Measurements from ENCODE around the gene GXYLT2.
"Not testable (repeated sequence)": the region's sequence is repeated elsewhere in the genome, so short reads cannot be mapped to it uniquely, and the experiment has no call there.

Gene GXYLT2

DNA sequence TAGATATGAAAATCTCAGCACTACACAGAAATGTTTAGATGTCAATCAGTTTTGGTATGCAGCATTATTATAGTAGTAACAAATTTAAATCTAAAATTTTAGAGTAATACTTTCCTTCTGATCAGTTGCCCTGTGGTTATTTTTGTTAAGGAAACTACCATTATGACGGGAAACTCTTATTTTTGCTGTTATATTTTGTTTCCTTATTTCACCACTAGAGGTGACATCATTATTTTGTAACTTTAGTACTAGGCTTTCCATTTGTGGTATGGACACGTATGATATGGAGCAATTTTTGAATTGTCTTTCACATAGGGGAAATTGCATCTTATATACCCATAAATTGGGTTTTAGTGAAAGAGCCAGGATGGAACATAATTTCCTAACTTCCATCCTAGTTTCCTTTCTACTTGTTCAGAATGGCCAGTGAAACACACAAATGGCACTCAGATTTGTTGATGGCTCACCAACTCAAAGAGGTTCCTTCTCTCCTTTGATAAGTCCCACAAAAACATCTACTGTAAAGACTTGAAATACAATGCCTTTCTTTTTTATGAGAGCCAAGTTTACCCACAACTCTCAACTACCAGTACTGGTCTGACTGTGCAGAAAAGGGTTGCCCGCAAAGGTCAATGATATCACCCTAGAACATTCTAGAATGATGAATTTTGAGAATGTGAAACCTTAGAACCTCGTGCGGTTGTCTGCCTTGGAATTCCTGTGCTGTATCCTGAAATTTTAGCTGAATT lies 89.4 kb downstream of the GXYLT2 start:
- no peak for DNase-seq

DNA sequence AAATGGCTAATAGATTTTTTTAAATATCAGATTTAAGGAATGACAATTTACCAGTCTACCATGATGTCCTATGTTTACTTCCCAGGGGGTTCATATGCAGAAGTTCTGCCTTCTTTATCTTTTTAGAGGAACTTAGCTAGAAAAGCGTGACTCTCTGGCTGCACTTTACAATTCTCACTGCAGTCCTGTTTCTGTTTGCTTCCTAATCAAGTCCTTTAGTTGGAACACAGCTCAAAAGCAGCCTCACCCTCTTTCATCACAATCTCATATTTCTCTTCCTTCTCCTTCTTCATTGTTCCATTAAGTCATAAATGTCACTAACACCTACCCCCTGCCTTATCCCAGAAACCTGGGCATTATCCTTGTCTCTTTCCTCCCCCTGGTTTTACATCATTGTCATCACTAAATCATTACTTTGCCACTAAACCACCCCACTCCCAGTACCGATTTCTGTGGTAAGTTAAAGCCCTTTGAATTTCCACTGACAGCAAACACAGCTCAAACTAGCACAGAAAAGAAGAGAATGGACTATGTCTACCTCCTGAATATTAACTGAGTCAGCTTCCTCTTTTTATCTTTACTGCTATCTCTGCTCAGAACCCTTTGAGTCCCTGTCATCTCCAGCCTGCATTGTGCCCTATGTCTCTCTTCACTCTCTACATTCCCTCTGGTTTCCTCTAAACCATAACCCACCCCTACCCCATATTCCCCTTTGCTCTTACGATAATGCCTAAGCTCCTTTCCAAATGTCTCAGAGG lies 94.9 kb downstream of the GXYLT2 start:
- DNase-seq = no peak

GRCh38 chr3:72985576-72985975 lies 97.7 kb downstream of the GXYLT2 start:
- no peak for DNase-seq

DNA sequence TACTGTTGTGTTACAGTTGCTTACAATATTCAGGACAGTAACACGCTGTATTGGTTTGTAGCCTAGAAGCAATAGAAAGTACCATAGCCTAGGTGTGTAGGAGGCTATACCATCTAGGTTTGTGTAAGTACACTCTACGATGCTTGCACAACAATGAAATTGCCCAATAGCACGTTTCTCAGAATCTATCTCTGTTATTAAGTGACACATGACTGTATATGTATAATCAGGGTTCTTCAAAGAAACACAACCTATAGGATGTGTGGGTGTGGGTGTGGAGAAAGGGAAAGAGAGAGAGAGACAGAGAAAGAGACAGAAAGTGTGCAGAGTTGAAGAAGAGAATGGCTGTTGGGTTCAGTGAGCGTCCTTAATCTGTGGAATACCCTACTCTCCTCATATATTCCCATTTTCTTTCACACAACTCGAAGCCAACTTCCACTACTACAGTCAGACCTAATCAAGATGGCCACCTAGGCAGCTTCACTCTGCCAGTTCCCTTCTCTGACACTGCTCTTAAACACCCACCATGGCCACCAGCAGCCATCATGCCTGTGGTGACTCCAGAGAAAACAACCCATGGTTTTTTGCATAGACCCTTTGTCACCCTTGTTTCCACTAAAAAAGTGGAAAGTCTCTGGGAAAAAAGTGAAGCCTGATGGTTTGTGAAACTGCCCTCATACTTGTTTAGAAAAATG lies 103.0 kb downstream of the GXYLT2 start:
- no peak for DNase-seq

- no peak for DNase-seq
These were observed 103.7 kb downstream of the GXYLT2 start for GRCh38 chr3:72991522-72991921.

DNA sequence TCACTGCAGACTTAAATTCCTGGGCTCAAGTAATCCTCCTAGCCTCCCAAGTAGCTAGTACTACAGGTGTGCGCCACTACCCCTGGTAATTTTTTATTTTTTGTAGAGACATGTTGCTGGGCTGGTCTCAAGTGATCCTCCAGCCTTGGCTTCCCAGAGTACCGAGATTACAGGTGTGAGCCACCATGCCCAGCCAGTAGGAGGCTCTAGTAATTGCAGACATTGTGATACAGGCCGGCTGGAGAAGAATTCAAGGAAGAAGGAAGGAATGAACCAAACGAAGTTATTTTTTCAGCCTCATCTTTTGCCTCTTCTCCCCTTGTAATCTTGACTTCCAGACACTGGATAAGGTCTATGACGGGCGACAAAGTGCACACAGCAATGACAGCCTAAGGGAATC lies 105.5 kb downstream of the GXYLT2 start:
- no peak for DNase-seq

DNA sequence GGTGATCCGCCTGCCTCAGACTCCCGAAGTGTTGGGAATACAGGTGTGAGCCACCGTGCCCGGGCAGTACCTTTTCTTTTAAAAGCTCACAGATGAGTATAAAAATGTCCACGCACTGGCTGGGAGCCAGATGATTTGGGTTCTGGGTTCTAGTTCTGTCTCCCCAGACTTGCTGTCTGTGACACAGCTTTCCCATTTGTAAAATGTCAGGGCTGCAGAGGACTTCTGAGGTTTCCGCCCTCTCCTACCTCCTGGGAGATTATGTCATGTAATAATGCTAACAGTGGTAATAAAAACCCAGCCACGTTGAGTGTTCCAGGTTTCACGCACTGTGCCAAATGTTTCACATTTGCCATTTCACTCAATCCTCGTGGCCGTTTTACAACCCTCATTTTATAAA lies 107.5 kb downstream of the GXYLT2 start:
- no peak for DNase-seq

GRCh38 chr3:72996121-72996472 lies 108.3 kb downstream of the GXYLT2 start:
- no peak for DNase-seq

GRCh38 chr3:72996473-72997333 lies 108.9 kb downstream of the GXYLT2 start, which contains the start of gene PPP4R2:
Gene PPP4R2, plus strand, starts transcription at chr3:72996811. Its CDS starts 227 bp downstream, at chr3:72997038.
- no peak for DNase-seq

- DNase-seq = no peak
These were observed 109.6 kb downstream of the GXYLT2 start for GRCh38 chr3:72997421-72997961.

GRCh38 chr3:72998466-72998865 lies 110.6 kb downstream of the GXYLT2 start:
- DNase-seq = no peak

DNA sequence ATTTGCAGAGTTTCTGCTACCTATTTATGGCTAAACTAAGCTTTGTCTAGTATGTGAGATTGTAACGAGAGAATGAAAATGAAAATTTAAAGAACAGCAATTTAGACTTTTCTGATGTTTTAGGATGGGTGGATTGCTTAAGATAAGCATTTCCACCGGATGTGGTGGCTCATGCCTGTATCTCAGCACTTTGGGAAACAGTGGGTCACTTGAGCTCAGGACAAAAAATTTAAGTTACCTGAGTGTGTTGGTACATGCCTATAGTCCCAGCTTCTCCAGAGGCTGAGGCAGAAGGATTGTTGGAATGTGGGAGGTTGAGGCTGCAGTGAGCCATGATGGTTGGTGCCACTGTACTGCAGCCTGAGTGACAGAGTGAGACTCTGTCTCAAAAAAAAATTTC lies 112.1 kb downstream of the GXYLT2 start:
- DNase-seq = no peak

GRCh38 chr3:73003050-73003449 lies 115.2 kb downstream of the GXYLT2 start:
- not testable (repeated sequence) for DNase-seq

GRCh38 chr3:73004316-73004715 lies 116.5 kb downstream of the GXYLT2 start:
- no peak for DNase-seq

GRCh38 chr3:73007992-73008712 lies 120.3 kb downstream of the GXYLT2 start:
- DNase-seq = no peak

- DNase-seq = no peak
These were observed 121.2 kb downstream of the GXYLT2 start for GRCh38 chr3:73009008-73009407.

GRCh38 chr3:73009750-73010149 lies 121.9 kb downstream of the GXYLT2 start:
- no peak for DNase-seq

GRCh38 chr3:73010158-73010557 lies 122.3 kb downstream of the GXYLT2 start:
- DNase-seq = no peak

GRCh38 chr3:73018298-73018697 lies 130.5 kb downstream of the GXYLT2 start:
- no peak for DNase-seq

DNA sequence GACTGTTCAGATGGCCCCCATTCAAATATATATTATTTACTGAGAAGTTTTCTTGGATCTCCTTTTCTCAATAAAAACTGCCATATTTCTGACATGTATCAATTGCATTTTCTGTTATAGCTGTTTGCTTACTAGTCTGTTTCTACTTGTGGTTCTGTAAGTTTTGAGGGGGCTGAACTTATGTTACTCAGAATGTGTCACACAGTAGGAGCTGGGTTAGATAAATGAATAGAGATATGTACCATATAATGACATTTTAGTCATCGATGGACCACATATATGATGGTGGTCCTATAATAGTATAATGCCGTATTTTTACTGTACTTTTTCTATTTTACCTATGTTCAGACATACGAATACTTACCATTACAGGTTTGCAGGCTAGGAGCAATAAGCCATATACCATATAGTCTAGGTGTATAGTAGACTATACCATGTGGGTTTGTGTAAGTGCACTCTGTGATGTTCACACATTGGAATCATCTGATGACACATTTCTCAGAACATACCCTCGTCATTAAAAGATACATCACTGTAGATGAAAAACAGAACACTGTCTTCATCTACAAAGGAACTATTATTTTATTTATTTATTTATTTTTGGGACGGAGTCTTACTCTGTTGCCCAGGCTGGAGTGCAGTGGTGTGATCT lies 131.1 kb downstream of the GXYLT2 start:
- no peak for DNase-seq

DNA sequence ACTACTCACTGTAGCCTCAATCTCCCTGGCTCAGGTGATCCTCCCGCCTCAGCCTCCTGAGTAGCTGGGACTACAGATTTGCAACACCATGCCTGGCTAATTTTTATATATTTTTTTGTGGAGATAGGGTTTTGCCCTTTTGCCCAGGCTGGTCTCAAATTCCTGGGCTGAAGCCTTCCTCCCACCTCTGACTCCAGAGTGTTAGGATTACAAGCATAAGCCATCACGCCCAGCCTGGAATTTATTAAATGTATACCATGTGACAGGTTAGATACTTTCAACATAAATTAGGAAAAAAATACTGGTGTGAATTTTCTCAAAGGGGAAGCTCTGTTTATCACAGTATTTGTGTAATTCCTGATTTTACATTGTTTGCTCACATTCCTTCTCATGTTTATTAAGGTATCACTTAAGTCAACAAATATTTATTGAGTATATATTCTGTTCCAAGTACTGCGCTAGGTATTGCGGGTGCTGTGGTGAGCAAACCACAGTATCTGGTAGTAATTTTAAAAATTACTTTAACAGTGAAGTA lies 133.5 kb downstream of the GXYLT2 start:
- DNase-seq = no peak
